GM12892 (cell line): ENCODE results near the gene NDUFS4.
"Not testable (repeated sequence)": the region's sequence is repeated elsewhere in the genome, so short reads cannot be mapped to it uniquely, and the experiment has no call there.

ENCODE experiments used
- DNase-seq: peaks from one replicate; pipeline ENCODE4 v3.0.0; 2011; ENCODE audit not compliant: insufficient read length
- FAIRE-seq: peaks from 2 replicates; lab custom pipeline; 2011; peaks lifted over from hg19 to GRCh38; lab: Jason Lieb, UNC
- POLR2A ChIP-seq: IDR thresholded peaks from 2 replicates; pipeline ENCODE4 v1.6.1; 2011; ENCODE audit warnings: low read depth, low read length, control low read depth
- POLR2AphosphoS5 ChIP-seq: IDR thresholded peaks from 2 replicates; pipeline ENCODE4 v1.6.1; 2011; ENCODE audit warnings: low read depth, low read length, control low read depth
- TAF1 ChIP-seq: IDR thresholded peaks from 2 replicates; pipeline ENCODE4 v1.6.1; 2011; ENCODE audit warnings: low read depth, mild to moderate bottlenecking, control low read depth, low read length, borderline replicate concordance

Gene NDUFS4

DNA sequence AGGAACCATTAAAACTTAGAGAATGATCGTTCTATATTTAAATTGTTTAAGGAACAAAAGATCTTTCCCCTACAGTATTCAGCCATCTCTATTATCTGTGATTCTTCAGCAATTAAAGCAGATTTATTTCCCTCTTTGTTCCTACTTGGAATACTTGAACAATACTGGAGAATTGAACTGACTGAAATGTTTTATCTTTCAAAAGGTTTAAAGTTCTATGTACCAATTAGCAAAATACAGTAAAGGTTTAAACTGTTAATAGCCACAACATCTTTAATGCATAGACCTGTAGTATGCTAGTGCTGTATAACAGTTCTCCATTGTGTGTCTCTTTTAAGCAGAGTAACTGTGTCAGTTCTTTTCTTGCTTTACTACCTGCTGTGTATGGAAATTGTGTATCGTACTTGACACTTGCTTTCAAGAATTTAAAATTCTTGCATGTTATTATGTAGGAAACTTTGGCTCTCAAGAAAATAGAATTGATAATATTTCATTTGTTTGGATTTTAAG lies 54.0 kb downstream of the NDUFS4 start:
- DNase-seq = no peak
- TF ChIP-seq POLR2AphosphoS5 (no peak), POLR2A (no peak), TAF1 (no peak)

DNA sequence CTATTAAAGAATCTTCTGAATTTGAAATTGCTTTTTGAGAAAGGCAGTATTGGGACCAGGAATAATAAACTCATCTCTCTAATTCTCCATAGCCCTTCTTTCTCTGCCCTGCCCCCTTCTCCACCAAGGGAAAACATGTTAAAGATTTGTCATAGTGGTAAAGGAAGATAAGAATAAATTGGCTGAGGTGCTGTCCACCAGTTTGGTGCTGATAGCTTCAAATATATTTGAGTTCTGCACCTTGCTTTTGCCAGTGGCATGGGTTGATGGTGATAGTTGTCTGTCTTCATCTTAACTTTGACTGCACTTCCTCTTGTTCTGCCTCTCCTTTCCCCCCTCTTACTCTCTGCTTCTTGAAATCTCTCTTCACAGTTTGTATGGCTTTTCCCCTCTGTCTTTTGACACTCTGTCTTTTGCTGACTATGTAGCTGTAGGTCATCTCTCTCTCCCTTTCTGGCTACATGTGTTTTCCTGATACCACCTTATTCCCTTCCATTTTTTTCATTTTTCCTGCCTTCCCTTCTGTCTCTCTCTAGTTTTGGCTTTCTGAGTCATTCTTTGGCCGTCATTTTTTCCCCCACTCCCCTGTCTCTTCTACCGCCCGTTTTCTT lies 56.6 kb downstream of the NDUFS4 start:
- DNase-seq (no peak), FAIRE-seq (no peak)
- no peak for TF ChIP-seq POLR2A

More for the DNA sequence above, 54.0 kb downstream of the NDUFS4 start:
- no peak for FAIRE-seq

DNA sequence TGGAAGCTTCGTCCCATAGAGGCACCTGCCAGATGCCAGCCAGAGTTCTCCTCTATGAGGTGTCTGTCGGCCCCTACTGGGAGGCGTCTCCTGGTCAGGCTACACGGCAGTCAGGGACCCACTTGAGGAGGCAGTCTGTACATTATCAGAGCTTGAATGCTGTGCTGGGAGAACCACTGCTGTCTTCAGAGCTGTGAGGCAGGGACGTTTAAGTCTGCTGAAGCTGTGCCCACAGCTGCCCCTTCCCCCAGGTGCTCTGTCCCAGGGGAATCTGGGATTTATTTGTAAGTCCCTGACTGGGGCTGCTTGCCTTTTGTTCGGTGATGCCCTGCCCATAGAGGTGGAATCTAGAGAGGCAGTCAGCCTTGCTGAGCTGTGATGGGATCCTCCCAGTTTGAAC lies 70.8 kb downstream of the NDUFS4 start:
- DNase-seq (no peak), FAIRE-seq (no peak)
- TF ChIP-seq POLR2AphosphoS5 (no peak), TAF1 (no peak), POLR2A (no peak)

DNA sequence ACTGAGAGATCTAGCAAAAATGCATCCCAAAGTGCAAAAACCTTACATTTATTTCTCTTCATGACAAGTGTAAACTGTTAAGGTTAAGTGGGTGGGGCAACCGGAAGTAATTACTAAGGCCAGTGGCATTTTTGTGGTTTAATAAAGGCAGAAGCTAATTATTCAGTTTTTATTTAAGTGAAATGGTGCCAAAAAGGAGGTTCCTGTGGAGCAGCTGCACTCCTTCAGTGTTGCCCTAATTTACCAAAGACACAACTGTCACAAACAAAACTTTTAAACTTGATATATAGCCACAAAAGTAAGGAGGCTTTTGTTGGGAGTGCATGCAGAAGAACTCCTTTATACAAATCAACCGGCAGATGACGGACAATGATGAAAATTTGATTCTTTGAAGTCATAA lies 81.6 kb downstream of the NDUFS4 start:
- FAIRE-seq (no peak), DNase-seq (no peak)
- no peak for TF ChIP-seq POLR2AphosphoS5
- no peak for TF ChIP-seq TAF1
- TF ChIP-seq POLR2A = no peak

DNA sequence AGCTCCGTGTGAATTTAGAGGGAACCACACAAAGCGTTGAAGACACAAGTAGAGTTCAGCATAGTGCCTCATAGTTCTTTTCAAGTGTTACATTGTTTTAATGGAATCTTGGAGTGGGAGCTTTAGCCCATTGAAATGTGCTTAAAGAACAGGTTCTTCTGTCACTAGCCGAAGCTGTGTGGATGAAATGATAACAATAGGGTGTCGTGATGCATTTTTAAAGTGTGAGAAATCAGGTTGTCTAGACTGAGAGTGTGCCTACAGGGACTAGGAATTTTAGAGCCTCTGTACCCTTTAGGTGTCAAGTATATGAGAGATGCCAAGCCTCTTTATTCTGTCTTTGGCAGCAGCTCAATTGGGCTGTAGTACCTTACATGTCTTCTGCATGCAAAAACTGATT lies 83.0 kb downstream of the NDUFS4 start:
- TF ChIP-seq POLR2A (no peak), POLR2AphosphoS5 (no peak), TAF1 (no peak)
- DNase-seq (no peak), FAIRE-seq (no peak)

DNA sequence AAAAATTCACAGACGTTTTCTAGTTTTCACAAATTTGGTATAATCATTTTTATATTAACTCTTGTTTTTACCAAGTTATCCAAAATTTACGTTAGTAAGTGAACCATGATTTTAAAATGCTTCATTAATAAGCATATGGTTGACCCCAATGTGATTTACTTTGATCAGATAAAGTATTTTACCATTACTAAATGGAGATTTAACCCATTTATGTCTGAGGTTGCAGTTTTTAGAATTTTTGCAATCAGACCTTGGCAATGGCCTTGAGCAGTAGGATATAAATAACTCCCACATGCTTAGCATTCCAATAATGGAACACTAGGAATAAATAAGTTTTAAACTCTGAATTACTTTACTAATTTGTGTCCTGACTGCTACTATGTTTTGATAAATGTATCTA lies 84.6 kb downstream of the NDUFS4 start:
- DNase-seq (no peak), FAIRE-seq (no peak)
- TF ChIP-seq POLR2A (no peak), TAF1 (no peak), POLR2AphosphoS5 (no peak)

DNA sequence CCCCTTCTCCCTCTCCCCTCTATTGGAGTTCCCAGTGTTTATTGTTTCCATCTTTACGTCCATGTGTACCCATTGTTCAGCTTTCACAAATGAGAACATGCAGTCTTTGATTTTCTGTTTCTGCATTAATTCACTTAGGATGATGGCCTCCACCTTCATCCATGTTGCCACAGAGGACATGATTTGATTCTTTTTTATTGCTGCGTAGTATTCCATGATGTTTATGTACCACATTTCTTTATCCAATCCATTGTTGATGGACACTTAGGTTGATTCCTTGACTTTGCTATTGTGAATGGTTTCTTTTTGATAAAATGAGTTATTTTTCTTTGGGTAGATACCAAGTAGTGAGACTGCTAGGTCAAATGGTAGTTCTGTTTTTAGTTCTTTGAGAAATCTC lies 88.9 kb downstream of the NDUFS4 start:
- no peak for TF ChIP-seq POLR2AphosphoS5
- TF ChIP-seq TAF1 = no peak
- no peak for TF ChIP-seq POLR2A
- FAIRE-seq (no peak), DNase-seq (no peak)

DNA sequence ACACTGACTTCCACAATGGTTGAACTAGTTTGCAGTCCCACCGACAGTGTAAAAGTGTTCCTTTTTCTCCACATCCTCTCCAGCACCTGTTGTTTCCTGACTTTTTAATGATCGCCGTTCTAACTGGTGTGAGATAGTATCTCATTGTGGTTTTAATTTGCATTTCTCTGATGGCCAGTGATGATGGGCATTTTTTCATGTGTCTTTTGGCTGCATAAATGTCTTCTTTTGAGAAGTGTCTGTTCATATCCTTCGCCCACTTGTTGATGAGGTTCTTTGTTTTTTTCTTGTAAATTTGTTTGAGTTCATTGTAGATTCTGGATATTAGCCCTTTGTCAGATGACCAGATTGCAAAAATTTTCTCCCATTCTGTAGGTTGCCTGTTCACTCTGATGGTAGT lies 100.1 kb downstream of the NDUFS4 start:
- DNase-seq, FAIRE-seq: not testable (repeated sequence)

DNA sequence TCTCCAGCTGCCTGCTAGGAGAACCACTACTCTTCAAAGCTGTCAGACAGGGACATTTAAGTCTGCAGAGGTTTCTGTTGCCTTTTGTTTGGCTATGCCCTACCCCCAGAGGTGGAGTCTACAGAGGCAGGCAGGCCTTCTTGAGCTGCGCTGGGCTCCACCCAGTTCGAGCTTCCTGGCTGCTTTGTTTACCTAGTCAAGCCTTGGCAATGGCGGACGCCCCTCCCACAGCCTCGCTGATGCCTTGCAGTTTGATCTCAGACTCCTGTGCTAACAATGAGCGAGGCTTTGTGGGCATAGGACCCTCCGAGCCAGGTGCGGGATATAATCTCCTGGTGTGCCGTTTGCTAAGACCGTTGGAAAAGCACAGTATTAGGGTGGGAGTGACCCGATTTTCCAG lies 104.9 kb downstream of the NDUFS4 start:
- not testable (repeated sequence) for FAIRE-seq, DNase-seq

DNA sequence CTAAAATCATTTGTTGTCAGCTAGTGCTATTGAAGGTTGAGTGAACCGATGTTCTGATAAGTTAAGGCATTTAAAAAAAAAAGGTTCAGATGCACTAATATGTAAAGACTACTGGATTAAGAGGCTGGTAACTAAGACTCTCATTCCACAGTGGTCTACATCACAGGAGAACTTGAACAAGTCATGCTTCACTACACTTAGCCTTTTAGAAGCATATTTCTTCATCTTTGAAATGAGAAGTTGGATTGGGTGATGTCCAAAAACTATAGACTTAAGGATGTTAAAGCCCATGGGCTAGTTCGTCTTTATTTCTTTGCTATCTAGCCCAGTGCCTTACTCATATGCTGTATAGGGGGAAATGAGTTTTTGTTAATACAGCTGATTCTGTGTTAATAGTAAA lies 107.2 kb downstream of the NDUFS4 start:
- DNase-seq = no peak
- no peak for TF ChIP-seq POLR2A
- TF ChIP-seq TAF1 = no peak
- TF ChIP-seq POLR2AphosphoS5 = no peak
- no peak for FAIRE-seq

DNA sequence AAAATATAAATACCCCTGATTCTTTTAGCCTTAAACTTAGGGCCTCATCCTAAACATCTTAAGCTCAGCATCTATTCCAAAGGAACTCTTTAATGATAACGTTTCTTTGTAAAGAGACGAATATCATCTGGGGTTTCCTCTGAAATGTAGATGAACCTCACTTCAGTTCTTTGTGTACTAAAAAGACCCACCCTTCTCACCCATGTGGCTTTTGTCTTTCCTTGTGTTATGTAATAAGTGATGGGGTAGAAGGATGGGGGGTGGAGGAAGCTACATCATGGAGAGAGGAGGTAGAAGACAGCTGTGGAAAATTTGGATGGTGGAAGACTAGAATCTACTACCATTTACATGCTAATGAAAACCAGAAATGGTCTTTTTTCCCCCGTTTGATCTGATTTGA lies 111.0 kb downstream of the NDUFS4 start:
- DNase-seq (no peak), FAIRE-seq (no peak)
- TF ChIP-seq TAF1 (no peak), POLR2AphosphoS5 (no peak), POLR2A (no peak)

DNA sequence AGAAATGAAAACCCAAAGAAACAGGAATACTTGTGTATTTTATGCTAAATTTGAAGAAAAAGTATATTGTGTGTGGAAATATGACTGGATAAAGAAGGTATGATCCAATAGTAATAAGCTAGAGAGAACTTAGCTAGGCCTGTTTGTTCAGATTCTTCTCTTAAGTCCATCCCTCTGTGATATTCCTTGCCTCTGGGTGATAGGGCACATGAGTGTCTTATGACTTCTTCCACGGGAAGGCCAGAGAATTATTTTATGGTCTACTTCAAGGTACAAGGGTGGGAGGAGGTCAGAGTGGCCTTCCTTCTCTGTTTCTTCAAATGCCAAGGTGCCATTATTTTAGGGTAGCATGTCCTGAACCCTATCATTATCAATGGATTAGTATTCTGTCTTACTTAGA lies 113.7 kb downstream of the NDUFS4 start:
- no peak for FAIRE-seq
- TF ChIP-seq POLR2A (no peak), POLR2AphosphoS5 (no peak), TAF1 (no peak)
- no peak for DNase-seq

DNA sequence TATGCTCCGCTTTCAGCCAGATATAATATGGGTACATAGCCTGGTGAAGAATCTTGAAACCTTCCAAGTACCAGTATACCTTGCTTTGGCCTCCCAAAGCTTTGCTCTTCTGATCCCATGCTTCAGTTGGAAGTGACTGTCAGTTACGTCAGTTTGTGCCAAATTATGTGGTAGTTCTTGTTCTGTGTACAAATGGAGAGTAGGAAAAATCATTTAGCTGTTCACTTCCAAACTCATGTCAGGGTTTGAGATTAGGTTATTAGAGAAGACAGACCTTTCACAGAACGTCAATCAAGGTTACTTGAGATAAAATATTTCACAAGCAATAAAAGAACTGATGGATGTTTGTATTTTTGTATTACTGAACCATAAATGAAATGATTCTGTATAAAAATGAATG lies 117.2 kb downstream of the NDUFS4 start:
- no peak for TF ChIP-seq POLR2A
- TF ChIP-seq POLR2AphosphoS5 = no peak
- no peak for TF ChIP-seq TAF1
- DNase-seq = no peak
- FAIRE-seq = no peak
